WTC11 (cell line): ENCODE data around the gene UBB. TPM values are rescaled to one million over a fixed set of nuclear protein-coding genes. Genes with fewer than 3 reads are reported as not detected.

Experiments used
- ATAC-seq: fragments of 200-7000 bp; cut with Tn5 transposase; 2 replicates; pipeline ENCODE4 v1.10.0; 2021; ENCODE audit warnings: mild to moderate bottlenecking, moderate library complexity
- CTCF ChIA-PET: fragments of 300-600 bp; sonication (Branson Sonifier 250); formaldehyde crosslinking; loops from one replicate; lab custom pipeline; 2021; ENCODE audit warnings: antibody characterized with exemption; lab: Charles Lee
- POLR2A ChIA-PET: fragments of 350-600 bp; sonication (Branson Sonifier 250); formaldehyde crosslinking; loops from one replicate; lab custom pipeline; 2021; ENCODE audit warnings: antibody characterized with exemption; lab: Charles Lee
- DNase-seq: peaks from one replicate; pipeline ENCODE4 v3.0.0; 2021; ENCODE audit warnings: low spot score
- H3K27ac Mint-ChIP-seq: 2 replicates; pipeline ENCODE4 v1.8.0; 2021; ENCODE audit warnings: mixed read lengths
- H3K27me3 Mint-ChIP-seq: 2 replicates; pipeline ENCODE4 v1.8.0; 2021; ENCODE audit warnings: low read depth, mild to moderate bottlenecking, moderate library complexity, mixed read lengths
- H3K36me3 Mint-ChIP-seq: 2 replicates; pipeline ENCODE4 v1.8.0; 2021; ENCODE audit warnings: mixed read lengths
- H3K4me1 Mint-ChIP-seq: 2 replicates; pipeline ENCODE4 v1.8.0; 2022; ENCODE audit warnings: mixed read lengths
- H3K4me3 Mint-ChIP-seq: 2 replicates; pipeline ENCODE4 v1.8.0; 2021; ENCODE audit warnings: mild to moderate bottlenecking, moderate library complexity, mixed read lengths
- H3K9me3 Mint-ChIP-seq: 2 replicates; pipeline ENCODE4 v1.8.0; 2021; ENCODE audit warnings: mixed read lengths
- EMX1 ChIP-seq: fragments of 250-450 bp; sonication (Bioruptor Pico); IDR thresholded peaks from 2 replicates; pipeline ENCODE4 v1.8.0; 2021; ENCODE audit warnings: mild to moderate bottlenecking
- ESRRA ChIP-seq: sonication (generic); formaldehyde crosslinking; IDR thresholded peaks from 2 replicates; pipeline ENCODE4 v1.8.1; 2022; ENCODE audit warnings: mild to moderate bottlenecking, missing genetic modification reagents, borderline replicate concordance
- GTF2I ChIP-seq: fragments of 250-450 bp; sonication (Bioruptor Pico); conservative IDR thresholded peaks from 2 replicates; pipeline ENCODE4 v1.4.0; 2021; ENCODE audit warnings: mild to moderate bottlenecking
- JUN ChIP-seq: sonication (generic); formaldehyde crosslinking; IDR thresholded peaks from 2 replicates; pipeline ENCODE4 v1.8.0; 2023; ENCODE audit warnings: mild to moderate bottlenecking, missing genetic modification reagents
- NR3C1 ChIP-seq: sonication (generic); formaldehyde crosslinking; conservative IDR thresholded peaks from 2 replicates; pipeline ENCODE4 v1.8.1; 2023; ENCODE audit warnings: low read depth, mild to moderate bottlenecking, missing genetic modification reagents
- SOX15 ChIP-seq: fragments of 250-450 bp; sonication (Bioruptor Pico); IDR thresholded peaks from 2 replicates; pipeline ENCODE4 v1.9.0; 2021; ENCODE audit warnings: mild to moderate bottlenecking
- TEAD1 ChIP-seq: sonication (generic); formaldehyde crosslinking; IDR thresholded peaks from 2 replicates; pipeline ENCODE4 v1.8.0; 2022; ENCODE audit warnings: mild to moderate bottlenecking, missing genetic modification reagents
- ZBTB21 ChIP-seq: sonication (generic); formaldehyde crosslinking; IDR thresholded peaks from 2 replicates; pipeline ENCODE4 v1.8.1; 2023; ENCODE audit warnings: mild to moderate bottlenecking, missing genetic modification reagents, borderline replicate concordance
- ZNF219 ChIP-seq: sonication (generic); formaldehyde crosslinking; IDR thresholded peaks from 2 replicates; pipeline ENCODE4 v1.8.0; 2023; ENCODE audit warnings: missing genetic modification reagents, mild to moderate bottlenecking, borderline replicate concordance
- ZNF317 ChIP-seq: sonication (generic); formaldehyde crosslinking; IDR thresholded peaks from 2 replicates; pipeline ENCODE4 v1.8.1; 2023; ENCODE audit warnings: low read depth, mild to moderate bottlenecking, moderate library complexity, missing genetic modification reagents, borderline replicate concordance
- ZNF416 ChIP-seq: fragments of 250-450 bp; sonication (Bioruptor Pico); IDR thresholded peaks from 2 replicates; pipeline ENCODE4 v1.9.0; 2021; ENCODE audit warnings: mild to moderate bottlenecking, inconsistent platforms
- total RNA-seq: library from RNA; stranded (reverse); gene quantifications from 3 replicates; pipeline ENCODE4 v1.2.3, GENCODE V29; 2021
- TF ChIP-seq, protein P1 (sequence below): sonication (generic); formaldehyde crosslinking; IDR thresholded peaks from 2 replicates; pipeline ENCODE4 v1.8.0; 2022; ENCODE audit warnings: mild to moderate bottlenecking, missing genetic modification reagents
- TF ChIP-seq, protein P2 (sequence below): fragments of 250-450 bp; sonication (Bioruptor Pico); conservative IDR thresholded peaks from 2 replicates; pipeline ENCODE4 v1.9.0; 2021; ENCODE audit warnings: mild to moderate bottlenecking
- TF ChIP-seq, protein P3 (sequence below): sonication (generic); formaldehyde crosslinking; IDR thresholded peaks from 2 replicates; pipeline ENCODE4 v1.8.1; 2022; ENCODE audit warnings: low read depth, mild to moderate bottlenecking, moderate library complexity, missing genetic modification reagents, borderline replicate concordance
- TF ChIP-seq, protein P4 (sequence below): sonication (generic); formaldehyde crosslinking; IDR thresholded peaks from 2 replicates; pipeline ENCODE4 v1.8.1; 2023; ENCODE audit warnings: mild to moderate bottlenecking, missing genetic modification reagents, borderline replicate concordance
- TF ChIP-seq, protein P5 (sequence below): sonication (generic); formaldehyde crosslinking; IDR thresholded peaks from 2 replicates; pipeline ENCODE4 v1.8.1; 2023; ENCODE audit warnings: mild to moderate bottlenecking, moderate library complexity, missing genetic modification reagents

The UBB gene
- total RNA-seq, 1 experiment from 2014 or later, result 1,216 TPM

DNA sequence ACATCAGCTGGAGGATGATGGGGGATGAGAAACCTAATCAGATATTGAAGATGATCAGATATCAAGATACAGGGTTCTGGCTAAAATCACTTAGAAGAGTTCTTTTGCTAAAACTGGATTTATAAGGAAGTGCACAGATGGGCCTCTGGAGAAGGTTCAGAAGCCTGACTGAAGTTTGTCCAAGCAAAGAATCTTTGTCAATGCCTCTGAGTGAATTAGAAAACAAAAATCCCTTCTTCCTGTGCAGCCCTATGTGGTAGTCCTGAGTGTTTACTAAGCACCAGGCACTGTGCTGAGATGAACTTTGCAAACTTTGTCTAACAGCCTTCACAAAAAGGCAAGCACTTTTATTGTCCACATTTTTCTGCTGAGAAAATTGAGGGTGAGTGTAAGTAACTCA lies 16.3 kb upstream of the UBB start:
- DNase-seq, result no peak
- ATAC-seq, result no peak
- ChIA-PET CTCF (interaction anchor here (1.2 to 3.8 kb wide), 14 partner anchors 11 to 161 kb away, joined by 3 to 96 read pairs (median 19); partner anchors contain the start of genes CENPV and TRPV2), POLR2A (interaction anchor here (0.9 kb wide), 1 partner anchor 16 kb away, joined by 3 read pairs; the partner anchor contains the start of gene UBB)
- Mint-ChIP-seq H3K9me3 (no peaks in the 10 kb centered on the region), H3K27ac (no peak overlapping the region), H3K4me1 (0 out of 2 replicates have a peak, but pooled peaks cover 3% of the 10 kb centered on the region), H3K4me3 (no peak overlapping the region), H3K27me3 (peaks cover 3% of the 10 kb centered on the region; the same call in 1 of the 2 replicates), H3K36me3 (no peaks in the 10 kb centered on the region)
- TF ChIP-seq ZNF416 (CRISPR knock-in tag), result no peak
- no peak for TF ChIP-seq SOX15 (CRISPR knock-in tag)
- TF ChIP-seq JUN (CRISPR knock-in tag), result no peak
- no peak for TF ChIP-seq ZBTB21 (CRISPR knock-in tag)
- TF ChIP-seq, protein P1, sequence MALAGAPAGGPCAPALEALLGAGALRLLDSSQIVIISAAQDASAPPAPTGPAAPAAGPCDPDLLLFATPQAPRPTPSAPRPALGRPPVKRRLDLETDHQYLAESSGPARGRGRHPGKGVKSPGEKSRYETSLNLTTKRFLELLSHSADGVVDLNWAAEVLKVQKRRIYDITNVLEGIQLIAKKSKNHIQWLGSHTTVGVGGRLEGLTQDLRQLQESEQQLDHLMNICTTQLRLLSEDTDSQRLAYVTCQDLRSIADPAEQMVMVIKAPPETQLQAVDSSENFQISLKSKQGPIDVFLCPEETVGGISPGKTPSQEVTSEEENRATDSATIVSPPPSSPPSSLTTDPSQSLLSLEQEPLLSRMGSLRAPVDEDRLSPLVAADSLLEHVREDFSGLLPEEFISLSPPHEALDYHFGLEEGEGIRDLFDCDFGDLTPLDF (CRISPR knock-in tag), result no peak
- TF ChIP-seq, protein P2, sequence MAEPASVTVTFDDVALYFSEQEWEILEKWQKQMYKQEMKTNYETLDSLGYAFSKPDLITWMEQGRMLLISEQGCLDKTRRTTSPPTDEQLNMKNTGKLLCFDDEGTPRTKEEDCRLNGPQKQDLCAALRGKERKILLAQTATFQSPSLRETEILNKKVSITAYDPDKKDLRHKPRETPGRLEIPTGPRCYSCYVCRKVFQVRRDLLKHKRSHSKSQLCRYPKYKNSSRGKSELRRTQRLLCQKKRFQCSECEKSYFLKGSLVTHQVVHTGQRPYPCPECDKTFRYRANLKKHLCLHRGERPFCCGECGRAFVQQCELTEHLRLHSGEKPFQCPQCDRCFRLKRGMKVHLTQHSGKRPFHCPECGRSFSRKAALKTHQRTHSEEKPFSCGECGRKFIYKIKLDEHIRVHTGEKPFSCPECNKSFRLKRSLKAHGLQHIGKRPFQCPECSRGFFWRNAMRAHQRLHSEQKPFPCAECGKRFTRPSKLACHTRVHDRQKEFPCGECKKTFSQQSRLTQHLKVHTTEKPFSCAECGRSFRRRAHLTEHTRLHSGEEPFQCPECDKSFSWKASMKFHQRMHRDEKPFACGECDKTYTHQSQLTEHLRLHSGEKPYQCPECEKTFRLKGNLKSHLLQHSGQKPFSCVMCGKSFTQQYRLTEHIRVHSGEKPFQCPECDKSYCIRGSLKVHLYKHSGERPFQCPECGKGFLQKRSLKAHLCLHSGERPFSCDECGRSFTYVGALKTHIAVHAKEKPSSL (CRISPR knock-in tag), result no peak
- TF ChIP-seq GTF2I (CRISPR knock-in tag), result no peak
- TF ChIP-seq ESRRA, result no peak
- TF ChIP-seq ZNF219 (CRISPR knock-in tag), result no peak
- TF ChIP-seq TEAD1 (CRISPR knock-in tag), result no peak
- no peak for TF ChIP-seq ZNF317
- no peak for TF ChIP-seq NR3C1 (CRISPR knock-in tag)
- TF ChIP-seq, protein P3, sequence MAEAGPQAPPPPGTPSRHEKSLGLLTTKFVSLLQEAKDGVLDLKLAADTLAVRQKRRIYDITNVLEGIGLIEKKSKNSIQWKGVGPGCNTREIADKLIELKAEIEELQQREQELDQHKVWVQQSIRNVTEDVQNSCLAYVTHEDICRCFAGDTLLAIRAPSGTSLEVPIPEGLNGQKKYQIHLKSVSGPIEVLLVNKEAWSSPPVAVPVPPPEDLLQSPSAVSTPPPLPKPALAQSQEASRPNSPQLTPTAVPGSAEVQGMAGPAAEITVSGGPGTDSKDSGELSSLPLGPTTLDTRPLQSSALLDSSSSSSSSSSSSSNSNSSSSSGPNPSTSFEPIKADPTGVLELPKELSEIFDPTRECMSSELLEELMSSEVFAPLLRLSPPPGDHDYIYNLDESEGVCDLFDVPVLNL (CRISPR knock-in tag), result no peak
- TF ChIP-seq, protein P4, sequence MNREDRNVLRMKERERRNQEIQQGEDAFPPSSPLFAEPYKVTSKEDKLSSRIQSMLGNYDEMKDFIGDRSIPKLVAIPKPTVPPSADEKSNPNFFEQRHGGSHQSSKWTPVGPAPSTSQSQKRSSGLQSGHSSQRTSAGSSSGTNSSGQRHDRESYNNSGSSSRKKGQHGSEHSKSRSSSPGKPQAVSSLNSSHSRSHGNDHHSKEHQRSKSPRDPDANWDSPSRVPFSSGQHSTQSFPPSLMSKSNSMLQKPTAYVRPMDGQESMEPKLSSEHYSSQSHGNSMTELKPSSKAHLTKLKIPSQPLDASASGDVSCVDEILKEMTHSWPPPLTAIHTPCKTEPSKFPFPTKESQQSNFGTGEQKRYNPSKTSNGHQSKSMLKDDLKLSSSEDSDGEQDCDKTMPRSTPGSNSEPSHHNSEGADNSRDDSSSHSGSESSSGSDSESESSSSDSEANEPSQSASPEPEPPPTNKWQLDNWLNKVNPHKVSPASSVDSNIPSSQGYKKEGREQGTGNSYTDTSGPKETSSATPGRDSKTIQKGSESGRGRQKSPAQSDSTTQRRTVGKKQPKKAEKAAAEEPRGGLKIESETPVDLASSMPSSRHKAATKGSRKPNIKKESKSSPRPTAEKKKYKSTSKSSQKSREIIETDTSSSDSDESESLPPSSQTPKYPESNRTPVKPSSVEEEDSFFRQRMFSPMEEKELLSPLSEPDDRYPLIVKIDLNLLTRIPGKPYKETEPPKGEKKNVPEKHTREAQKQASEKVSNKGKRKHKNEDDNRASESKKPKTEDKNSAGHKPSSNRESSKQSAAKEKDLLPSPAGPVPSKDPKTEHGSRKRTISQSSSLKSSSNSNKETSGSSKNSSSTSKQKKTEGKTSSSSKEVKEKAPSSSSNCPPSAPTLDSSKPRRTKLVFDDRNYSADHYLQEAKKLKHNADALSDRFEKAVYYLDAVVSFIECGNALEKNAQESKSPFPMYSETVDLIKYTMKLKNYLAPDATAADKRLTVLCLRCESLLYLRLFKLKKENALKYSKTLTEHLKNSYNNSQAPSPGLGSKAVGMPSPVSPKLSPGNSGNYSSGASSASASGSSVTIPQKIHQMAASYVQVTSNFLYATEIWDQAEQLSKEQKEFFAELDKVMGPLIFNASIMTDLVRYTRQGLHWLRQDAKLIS (CRISPR knock-in tag), result no peak
- no peak for TF ChIP-seq EMX1 (CRISPR knock-in tag)
- TF ChIP-seq, protein P5, sequence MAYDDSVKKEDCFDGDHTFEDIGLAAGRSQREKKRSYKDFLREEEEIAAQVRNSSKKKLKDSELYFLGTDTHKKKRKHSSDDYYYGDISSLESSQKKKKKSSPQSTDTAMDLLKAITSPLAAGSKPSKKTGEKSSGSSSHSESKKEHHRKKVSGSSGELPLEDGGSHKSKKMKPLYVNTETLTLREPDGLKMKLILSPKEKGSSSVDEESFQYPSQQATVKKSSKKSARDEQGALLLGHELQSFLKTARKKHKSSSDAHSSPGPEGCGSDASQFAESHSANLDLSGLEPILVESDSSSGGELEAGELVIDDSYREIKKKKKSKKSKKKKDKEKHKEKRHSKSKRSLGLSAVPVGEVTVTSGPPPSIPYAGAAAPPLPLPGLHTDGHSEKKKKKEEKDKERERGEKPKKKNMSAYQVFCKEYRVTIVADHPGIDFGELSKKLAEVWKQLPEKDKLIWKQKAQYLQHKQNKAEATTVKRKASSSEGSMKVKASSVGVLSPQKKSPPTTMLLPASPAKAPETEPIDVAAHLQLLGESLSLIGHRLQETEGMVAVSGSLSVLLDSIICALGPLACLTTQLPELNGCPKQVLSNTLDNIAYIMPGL (CRISPR knock-in tag), result no peak
